Upper lobe of left lung (tissue), 6 donors: ENCODE results near the gene RAPGEF5. TPM values are rescaled to one million over a fixed set of nuclear protein-coding genes. Genes with fewer than 3 reads are reported as not detected.

ENCODE experiments used
- ATAC-seq, 2 donors: fragments of 200-7000 bp; cut with Tn5 transposase; one replicate each; pipeline ENCODE4 v1.9.1; 2022; ENCODE audit warnings: mild to moderate bottlenecking in 2 of 2, moderate library complexity in 2 of 2; ENCODE audit not compliant: low FRiP score in 2 of 2
- DNase-seq, 2 donors: peaks; one replicate each; pipeline ENCODE4 v3.0.0-alpha.2; 2019 to 2020
- H3K27ac ChIP-seq, 4 donors: fragments of 200-600 bp; sonication (generic); one replicate each; pipeline ENCODE4 v1.5.1; 2016 to 2019
- H3K27me3 ChIP-seq, 4 donors: fragments of 200-600 bp; sonication (generic); one replicate each; pipeline ENCODE4 v1.5.1; 2017 to 2019
- H3K36me3 ChIP-seq, 4 donors: fragments of 200-600 bp; sonication (generic); one replicate each; pipeline ENCODE4 v1.5.1; 2016 to 2019
- H3K4me1 ChIP-seq, 4 donors: fragments of 200-600 bp; sonication (generic); one replicate each; pipeline ENCODE4 v1.5.1; 2018 to 2019
- H3K4me3 ChIP-seq, 4 donors: fragments of 200-600 bp; sonication (generic); one replicate each; pipeline ENCODE4 v1.5.1; 2017 to 2019; ENCODE audit warnings: mild to moderate bottlenecking in 2 of 4, moderate library complexity in 1 of 4
- H3K9me3 ChIP-seq, 4 donors: fragments of 200-600 bp; sonication (generic); one replicate each; pipeline ENCODE4 v1.5.1; 2018 to 2019
- EP300 ChIP-seq, 4 donors: sonication (generic); formaldehyde crosslinking; IDR thresholded peaks; one replicate each; pipeline ENCODE4 v1.5.1; 2017; ENCODE audit warnings: antibody characterized with exemption in 4 of 4, control low read depth in 2 of 4
- POLR2A ChIP-seq, 4 donors: fragments of 450-650 bp; IDR thresholded peaks; one replicate each; pipeline ENCODE4 v1.5.1; 2016 to 2017; ENCODE audit warnings: antibody characterized with exemption in 4 of 4, mild to moderate bottlenecking in 2 of 4
- POLR2AphosphoS5 ChIP-seq, 2 donors: sonication (generic); formaldehyde crosslinking; IDR thresholded peaks; one replicate each; pipeline ENCODE4 v1.5.1; 2017; ENCODE audit warnings: antibody characterized with exemption in 2 of 2
- WGBS, 2 donors: methylation state at CpG; one replicate each; pipeline ENCODE4 v1.1.5; 2017 to 2018; 5-methylcytosine and 5-hydroxymethylcytosine counted together
- total RNA-seq, 6 donors: library from RNA; depleted of rRNA in 4 of 6; stranded (reverse); fragments of >200 nt in 4 of 6; gene quantifications; one replicate each; pipeline versions ENCODE4 v1.1.0 to v1.2.1, GENCODE V29; 2016 to 2021
- TF ChIP-seq, protein P1 (sequence below), 6 experiments: fragments of 450-650 bp in 4 of 6; fragments of 200-600 bp in 2 of 6; sonication (generic) in 2 of 6; IDR thresholded peaks; one replicate each; pipeline ENCODE4 v1.5.1; 2016 to 2019; ENCODE audit warnings: antibody characterized with exemption in 6 of 6
- donor health status: DM: no; HTN: no; CAD: no; lungs with moderate emphysema.
- donor health status: DM: no; HTN: yes; CAD: no; lungs with severe emphysema.

Gene RAPGEF5
- total RNA-seq, 6 donors from 2014 or later: 68.1 to 206 (median 101) TPM

GRCh38 chr7:22251281-22251680 lies 105.7 kb downstream of the RAPGEF5 start:
- DNase-seq (no peak), ATAC-seq (no peak)

GRCh38 chr7:22250390-22250789 lies 106.6 kb downstream of the RAPGEF5 start:
- ATAC-seq (no peak), DNase-seq (no peak)
- peaks cover 0 to 2% (median 0%) of the 10 kb centered on the region in 4 donors for H3K4me1 ChIP-seq
- H3K27ac ChIP-seq: no peak overlapping the region
- WGBS, 2 donors: 84 to 90% methylated on average over 4 of the region's 4 CpGs
- peaks cover 0 to 5% (median 2%) of the 10 kb centered on the region in 4 donors for H3K9me3 ChIP-seq
- no peaks in the 10 kb centered on the region for H3K27me3 ChIP-seq
- H3K4me3 ChIP-seq: no peak overlapping the region
- no peaks in the 10 kb centered on the region for H3K36me3 ChIP-seq
- TF ChIP-seq POLR2A (IDR thresholded peaks at IDR 0.05) (no peak), EP300 (IDR thresholded peaks at IDR 0.05) (no peak), POLR2AphosphoS5 (IDR thresholded peaks at IDR 0.05) (no peak)
- TF ChIP-seq, protein P1, sequence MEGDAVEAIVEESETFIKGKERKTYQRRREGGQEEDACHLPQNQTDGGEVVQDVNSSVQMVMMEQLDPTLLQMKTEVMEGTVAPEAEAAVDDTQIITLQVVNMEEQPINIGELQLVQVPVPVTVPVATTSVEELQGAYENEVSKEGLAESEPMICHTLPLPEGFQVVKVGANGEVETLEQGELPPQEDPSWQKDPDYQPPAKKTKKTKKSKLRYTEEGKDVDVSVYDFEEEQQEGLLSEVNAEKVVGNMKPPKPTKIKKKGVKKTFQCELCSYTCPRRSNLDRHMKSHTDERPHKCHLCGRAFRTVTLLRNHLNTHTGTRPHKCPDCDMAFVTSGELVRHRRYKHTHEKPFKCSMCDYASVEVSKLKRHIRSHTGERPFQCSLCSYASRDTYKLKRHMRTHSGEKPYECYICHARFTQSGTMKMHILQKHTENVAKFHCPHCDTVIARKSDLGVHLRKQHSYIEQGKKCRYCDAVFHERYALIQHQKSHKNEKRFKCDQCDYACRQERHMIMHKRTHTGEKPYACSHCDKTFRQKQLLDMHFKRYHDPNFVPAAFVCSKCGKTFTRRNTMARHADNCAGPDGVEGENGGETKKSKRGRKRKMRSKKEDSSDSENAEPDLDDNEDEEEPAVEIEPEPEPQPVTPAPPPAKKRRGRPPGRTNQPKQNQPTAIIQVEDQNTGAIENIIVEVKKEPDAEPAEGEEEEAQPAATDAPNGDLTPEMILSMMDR (IDR thresholded peaks at IDR 0.05): no peak

More at GRCh38 chr7:22251281-22251680, 105.7 kb downstream of the RAPGEF5 start:
- peaks cover 0 to 9% (median 3%) of the 10 kb centered on the region in 4 donors for H3K4me1 ChIP-seq
- 91 to 98% methylated on average over 2 of the region's 2 CpGs for WGBS, 2 donors
- no peak overlapping the region for H3K4me3 ChIP-seq
- peaks cover 0 to 1% (median 0%) of the 10 kb centered on the region in 4 donors for H3K9me3 ChIP-seq
- no peaks in the 10 kb centered on the region for H3K27me3 ChIP-seq
- TF ChIP-seq, protein P1 (IDR thresholded peaks at IDR 0.05): no peak
- TF ChIP-seq POLR2AphosphoS5 (IDR thresholded peaks at IDR 0.05): no peak
- no peak for TF ChIP-seq EP300 (IDR thresholded peaks at IDR 0.05)
- TF ChIP-seq POLR2A (IDR thresholded peaks at IDR 0.05): no peak
- H3K27ac ChIP-seq: no peak overlapping the region
- H3K36me3 ChIP-seq: no peaks in the 10 kb centered on the region

DNA sequence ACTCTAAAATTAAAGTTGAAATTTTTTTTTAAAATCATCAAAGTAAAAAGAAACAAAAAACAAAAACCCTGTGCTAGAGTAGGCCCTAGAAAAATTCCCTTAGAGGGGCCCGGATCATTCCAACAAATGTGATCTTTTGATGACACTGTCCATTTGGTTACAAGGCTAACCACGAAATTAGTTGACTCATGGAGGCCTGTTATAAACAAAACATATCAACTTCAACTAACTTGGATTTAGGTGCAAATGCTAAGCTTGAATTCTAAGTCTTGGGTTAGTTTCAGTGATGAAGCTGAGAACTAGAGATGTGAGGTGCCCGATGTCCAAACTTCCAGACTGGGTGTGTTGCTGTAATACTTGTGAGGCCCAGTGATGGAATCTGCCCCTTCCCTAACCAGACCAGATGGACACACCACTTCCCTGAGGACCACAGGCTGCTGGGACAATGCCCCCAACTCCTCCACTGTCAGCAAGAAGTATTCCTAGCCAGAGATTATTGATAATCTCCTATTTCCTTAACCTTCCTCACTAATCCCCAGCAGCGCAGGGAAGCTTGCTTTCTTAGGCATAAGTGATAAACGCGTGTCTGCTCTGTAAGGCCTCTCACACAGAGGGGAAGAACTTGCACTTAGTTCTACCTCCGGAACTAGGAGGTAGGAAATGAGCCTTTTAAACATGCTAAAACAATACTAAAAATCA lies 108.7 kb downstream of the RAPGEF5 start:
- DNase-seq (no peak), ATAC-seq (no peak)
- no peaks in the 10 kb centered on the region for H3K4me1 ChIP-seq
- H3K9me3 ChIP-seq: peaks cover 0 to 5% (median 2%) of the 10 kb centered on the region in 4 donors
- 73 to 78% methylated on average over 7 of the region's 7 CpGs for WGBS, 2 donors
- H3K27ac ChIP-seq: peak overlapping the region in 1 of 4 donors; percentile 27
- no peaks in the 10 kb centered on the region for H3K36me3 ChIP-seq
- no peak overlapping the region for H3K4me3 ChIP-seq
- no peak for TF ChIP-seq POLR2AphosphoS5 (IDR thresholded peaks at IDR 0.05)
- no peak for TF ChIP-seq POLR2A (IDR thresholded peaks at IDR 0.05)
- no peak for TF ChIP-seq EP300 (IDR thresholded peaks at IDR 0.05)
- TF ChIP-seq, protein P1 (IDR thresholded peaks at IDR 0.05): no peak
- no peaks in the 10 kb centered on the region for H3K27me3 ChIP-seq

GRCh38 chr7:22241805-22242390 lies 115.1 kb downstream of the RAPGEF5 start:
- no peaks in the 10 kb centered on the region for H3K36me3 ChIP-seq
- H3K27me3 ChIP-seq: no peaks in the 10 kb centered on the region
- ATAC-seq: peak in 1 of 2 donors; percentile 68
- TF ChIP-seq, protein P1 (IDR thresholded peaks at IDR 0.05): no peak
- TF ChIP-seq POLR2A (IDR thresholded peaks at IDR 0.05): no peak
- TF ChIP-seq POLR2AphosphoS5 (IDR thresholded peaks at IDR 0.05): no peak
- TF ChIP-seq EP300 (IDR thresholded peaks at IDR 0.05): no peak
- H3K4me1 ChIP-seq: peaks cover 0 to 3% (median 0%) of the 10 kb centered on the region in 4 donors
- H3K27ac ChIP-seq: no peak overlapping the region
- 81 to 89% methylated on average over 2 of the region's 2 CpGs for WGBS, 2 donors
- peaks cover 0 to 5% (median 2%) of the 10 kb centered on the region in 4 donors for H3K9me3 ChIP-seq
- H3K4me3 ChIP-seq: no peak overlapping the region
- no peak for DNase-seq
